HCEC 1CT (cell line): ENCODE measurements around the gene OVCH1.
"Not testable (repeated sequence)": the region's sequence is repeated elsewhere in the genome, so short reads cannot be mapped to it uniquely, and the experiment has no call there.

Experiments used
- DNase-seq: peaks from one replicate; pipeline ENCODE4 v3.0.0-alpha.2; 2017

The OVCH1 gene

DNA sequence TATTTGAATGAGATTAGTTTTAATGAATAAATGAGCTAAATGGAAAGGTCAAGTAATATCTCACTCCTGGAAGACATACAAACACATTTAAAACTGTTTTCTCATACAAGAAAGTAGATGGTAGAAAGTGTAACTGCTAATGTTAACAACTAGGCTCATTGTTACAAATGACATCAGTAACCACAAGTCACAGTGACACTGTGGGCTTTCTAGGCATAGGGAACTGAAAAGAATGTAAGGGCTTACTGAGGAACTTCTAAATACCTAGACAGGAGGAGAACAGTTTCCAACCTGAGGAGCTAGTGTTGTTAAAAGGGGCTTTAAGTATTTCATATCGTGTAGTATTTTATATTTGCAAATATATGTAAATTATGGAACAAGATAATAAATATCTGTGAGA, 99.0 kb downstream of the OVCH1 start:
- DNase-seq, result no peak

DNA sequence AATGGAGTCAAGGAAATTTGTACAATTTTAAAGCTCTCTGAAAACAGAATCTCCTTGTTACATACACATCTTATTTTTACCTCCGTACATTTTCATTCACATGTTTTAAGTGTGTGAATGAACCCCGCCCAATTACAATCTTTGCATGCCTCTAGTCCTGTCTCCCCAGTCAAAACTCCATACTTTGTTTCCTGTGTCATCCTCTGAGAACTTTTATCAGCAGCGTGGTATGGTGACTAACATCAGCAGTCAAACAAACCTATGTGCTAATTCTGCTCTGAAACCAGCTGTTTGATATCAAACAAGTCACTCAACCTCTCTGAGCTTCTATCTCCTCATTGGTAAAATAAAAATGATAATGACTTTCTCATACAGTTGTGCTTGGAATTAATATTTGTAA, 100.7 kb downstream of the OVCH1 start:
- DNase-seq, result peak; percentile 44

DNA sequence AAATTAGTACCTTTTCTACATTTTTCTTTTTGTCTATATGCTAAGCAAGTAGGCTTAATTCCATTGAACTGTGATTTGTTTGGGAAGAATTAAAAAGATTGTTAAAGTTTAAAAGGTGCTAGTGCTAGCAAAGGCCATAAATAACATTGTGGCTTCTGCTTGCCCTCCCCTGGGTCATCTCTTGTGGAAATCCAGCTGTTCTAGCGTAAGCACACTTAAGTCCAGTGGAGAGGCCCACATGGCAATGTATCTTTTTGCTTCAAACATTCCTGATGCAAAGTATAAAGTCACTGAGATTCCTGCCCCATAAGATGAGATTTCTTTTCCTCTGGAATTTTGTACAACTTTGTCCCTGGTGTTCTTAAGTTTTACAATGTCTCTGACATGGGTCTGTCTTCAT, 102.1 kb downstream of the OVCH1 start:
- DNase-seq, result no peak

DNA sequence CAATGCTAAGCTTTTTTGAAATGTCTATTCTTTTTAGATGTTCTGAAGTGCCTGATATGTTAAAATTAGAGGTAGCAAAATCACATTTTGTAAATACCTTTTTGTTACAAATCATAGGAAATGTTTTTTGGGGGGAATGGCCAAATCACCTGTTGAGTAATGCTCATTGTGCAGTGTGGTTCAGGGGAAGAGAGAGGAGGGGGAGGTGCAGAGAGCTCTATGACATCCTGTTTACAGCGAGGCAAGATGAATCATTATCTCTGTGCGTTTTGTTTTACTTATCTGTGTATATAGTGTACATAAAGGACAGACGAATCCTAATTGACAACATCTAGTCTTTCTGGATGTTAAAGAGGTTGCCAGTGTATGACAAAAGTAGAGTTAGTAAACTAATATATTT, 107.1 kb downstream of the OVCH1 start:
- peak; percentile 36 for DNase-seq

DNA sequence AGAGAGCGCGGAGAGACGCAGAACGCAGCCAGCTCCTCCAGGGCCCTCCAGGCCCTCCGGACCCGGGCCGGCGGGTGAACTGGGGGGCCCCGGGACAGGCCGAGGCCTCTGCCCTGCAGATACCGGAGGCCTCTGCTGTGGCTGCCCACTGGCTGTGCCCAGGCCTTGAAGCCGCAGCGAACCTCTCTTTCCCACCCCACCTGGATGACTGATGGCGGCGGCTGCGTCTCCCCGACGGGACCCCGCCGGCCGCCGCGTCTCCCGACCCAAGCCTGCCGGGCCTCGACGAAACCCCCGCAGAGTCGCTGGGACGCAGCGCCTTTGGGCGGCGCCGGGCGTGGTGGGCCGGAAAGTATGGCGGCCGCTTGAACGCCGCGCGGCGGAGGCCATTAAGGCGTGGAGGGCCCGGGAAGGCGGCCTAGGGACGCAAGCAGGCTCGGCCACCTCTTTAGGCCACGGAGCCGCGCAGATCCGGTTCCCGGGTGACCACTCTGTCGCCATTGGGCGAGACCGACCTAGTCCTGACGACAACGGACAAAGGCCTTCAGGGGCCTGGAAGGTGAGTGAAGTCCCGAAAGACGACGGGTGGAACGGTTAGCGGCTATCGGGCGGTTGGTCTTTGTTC, 108.1 kb downstream of the OVCH1 start:
- DNase-seq, result no peak

DNA sequence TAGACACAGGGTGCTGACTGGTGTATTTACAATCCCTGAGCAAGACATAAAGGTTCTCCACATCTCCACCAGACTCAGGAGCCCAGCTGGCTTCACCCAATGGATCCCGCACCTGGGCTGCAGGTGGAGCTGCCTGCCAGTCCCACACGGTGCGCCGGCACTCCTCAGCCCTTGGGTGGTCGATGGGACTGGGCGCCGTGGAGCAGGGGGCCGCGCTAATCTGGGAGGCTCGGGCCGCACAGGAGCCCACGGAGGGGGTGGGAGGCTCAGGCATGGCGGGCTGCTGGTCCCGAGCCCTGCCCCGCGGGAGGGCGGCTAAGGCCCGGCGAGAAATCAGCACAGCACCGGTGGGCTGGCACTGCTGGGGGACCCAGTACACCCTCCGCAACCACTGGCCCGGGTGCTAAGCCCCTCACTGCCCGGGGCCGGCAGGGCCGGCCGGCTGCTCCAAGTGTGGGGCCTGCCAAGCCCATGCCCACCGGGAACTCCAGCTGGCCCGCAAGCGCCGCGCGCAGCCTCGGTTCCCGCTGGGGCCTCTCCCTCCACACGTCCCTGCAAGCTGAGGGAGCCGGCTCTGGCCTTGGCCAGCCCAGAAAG, 111.3 kb downstream of the OVCH1 start:
- not testable (repeated sequence) for DNase-seq

DNA sequence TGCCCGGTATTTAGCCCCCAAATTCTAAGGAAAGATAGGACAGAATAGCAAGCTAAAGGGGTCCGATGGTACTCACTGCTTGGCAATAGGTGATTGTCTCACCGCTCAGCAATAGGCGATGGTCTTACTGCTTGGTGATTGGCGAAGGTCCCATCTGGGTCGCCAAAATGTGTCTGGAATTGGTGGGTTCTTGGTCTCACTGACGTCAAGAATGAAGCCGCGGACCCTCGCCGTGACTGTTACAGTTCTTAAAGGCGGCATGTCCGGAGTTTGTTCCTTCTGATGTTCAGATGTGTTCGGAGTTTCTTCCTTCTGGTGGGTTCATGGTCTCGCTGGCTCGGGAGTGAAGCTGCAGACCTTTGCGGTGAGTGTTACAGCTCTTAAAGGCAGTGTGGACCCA, 112.3 kb downstream of the OVCH1 start:
- DNase-seq, result not testable (repeated sequence)

DNA sequence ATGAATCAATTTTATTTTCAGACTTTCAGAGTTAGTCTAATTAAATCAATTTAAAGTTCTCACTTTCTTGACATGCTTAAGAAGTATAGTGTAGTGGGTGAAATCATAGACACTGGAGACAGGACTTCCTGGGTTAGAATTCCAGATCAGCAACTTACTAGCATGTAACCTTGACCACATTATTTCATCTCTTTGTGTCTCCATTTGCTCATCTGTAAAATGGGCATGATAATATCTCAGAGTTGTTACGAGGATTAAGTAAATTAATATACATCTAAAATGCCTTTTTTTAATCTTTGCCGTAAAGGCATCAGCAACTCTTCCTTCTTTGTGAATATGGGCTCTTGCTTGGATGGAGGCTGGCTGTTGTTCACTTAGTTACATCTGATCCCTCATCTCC, 115.2 kb downstream of the OVCH1 start:
- no peak for DNase-seq

DNA sequence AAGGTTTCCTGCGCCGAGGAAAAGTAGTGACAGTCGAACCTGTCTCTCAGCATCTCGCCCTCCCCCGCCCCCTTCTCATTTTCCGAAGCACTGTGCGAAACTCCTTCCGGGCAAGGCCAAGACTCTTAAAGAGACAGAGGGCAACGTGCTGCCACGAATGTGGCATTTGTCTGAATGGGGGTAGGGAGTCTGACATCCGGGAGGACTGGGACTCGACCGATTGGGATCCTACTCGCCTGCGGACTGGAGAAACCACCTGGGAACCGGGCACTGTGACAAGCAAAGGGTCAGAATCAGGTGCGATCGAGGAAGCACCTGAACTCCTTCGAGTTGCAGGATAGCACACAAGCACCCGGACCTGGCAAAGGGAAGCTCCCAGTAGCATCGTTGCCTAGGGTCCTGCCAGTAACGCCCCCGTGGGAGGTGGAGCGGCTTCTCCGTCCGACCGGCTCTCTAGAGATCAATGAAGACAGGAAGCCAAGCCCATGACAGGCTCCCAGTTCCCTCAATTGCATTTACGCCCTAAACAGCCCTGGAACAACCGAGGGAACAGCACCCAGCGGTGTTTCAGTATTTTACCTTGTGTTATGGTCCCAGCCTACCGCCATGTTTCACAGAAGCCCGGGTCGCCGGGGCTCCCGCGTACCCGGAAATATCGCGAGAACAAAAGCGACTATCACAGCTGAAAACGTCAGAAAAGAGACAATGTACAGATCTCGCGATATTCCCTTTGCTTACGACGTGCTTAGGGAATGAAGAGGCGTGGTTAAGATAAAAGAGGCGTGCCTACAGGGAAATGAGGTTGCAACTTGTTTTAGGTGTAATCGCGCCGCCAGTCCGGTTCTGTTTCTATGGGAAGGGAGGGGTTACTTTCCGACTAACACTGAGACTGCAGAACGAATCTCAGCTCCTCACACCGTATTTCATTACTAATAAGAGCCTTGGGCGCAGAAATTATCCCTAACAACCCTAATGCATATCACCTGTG, 116.7 kb downstream of the OVCH1 start, which contains the start of gene ERGIC2:
Gene ERGIC2 (minus strand): TSS at position 637 of the 988 bp plus-strand sequence. CDS start 9,539 bp downstream, outside the sequence.
- peak; percentile 99 for DNase-seq
